HepG2 (cell line): ENCODE data around the gene YPEL5. TPM values are rescaled to one million over a fixed set of nuclear protein-coding genes. Genes with fewer than 3 reads are reported as not detected.

ENCODE experiments used
- ATAC-seq: fragments of 200-7000 bp; cut with Tn5 transposase; 3 replicates; pipeline ENCODE4 v1.9.1; 2020; ENCODE audit warnings: mild to moderate bottlenecking, moderate library complexity
- BruUV-seq: library from RNA; stranded (reverse); fragments of 400-500 nt; replicated peaks from 2 replicates; lab custom pipeline; 2021; lab: Mats Ljungman, UMichigan
- CTCF ChIA-PET: fragments of 300-600 bp; formaldehyde crosslinking; extraction: SDS; loops from one replicate; lab custom pipeline; 2021; ENCODE audit warnings: low total read pairs, inconsistent platforms, low intra/inter-chr PET ratio; lab: Yijun Ruan, JAX
- POLR2A ChIA-PET: fragments of 350-600 bp; sonication (Branson Sonifier 250); formaldehyde crosslinking; loops from one replicate; lab custom pipeline; 2020; ENCODE audit warnings: antibody characterized with exemption, inconsistent platforms; lab: Yijun Ruan, JAX
- DNase-seq: peaks from one replicate; pipeline ENCODE4 v3.0.0-alpha.2; 2015; ENCODE audit warnings: low spot score
- FAIRE-seq: peaks from 3 replicates; lab custom pipeline; 2011; peaks lifted over from hg19 to GRCh38; lab: Jason Lieb, UNC
- H2AFZ ChIP-seq: one replicate; pipeline ENCODE4 v1.6.1; 2011; ENCODE audit warnings: low read length, inconsistent platforms
- H3K27ac ChIP-seq: fragments of 300-600 bp; 3 replicates; pipeline ENCODE4 v1.8.0; 2011; ENCODE audit warnings: mixed run types, mild to moderate bottlenecking, mixed read lengths, low read length, inconsistent platforms; ENCODE audit not compliant: insufficient read depth; ENCODE audit errors: extremely low read length
- H3K27me3 ChIP-seq, 2 experiments: fragments of 200-600 bp in 1 of 2; 2 replicates in 1 of 2; 3 replicates in 1 of 2; pipeline versions ENCODE4 v1.6.0 to v1.8.0; 2011; ENCODE audit warnings: low read length in 2 of 2, mild to moderate bottlenecking in 2 of 2, moderate library complexity in 2 of 2, inconsistent platforms in 1 of 2; ENCODE audit not compliant: insufficient read depth in 2 of 2, control insufficient read depth in 1 of 2
- H3K36me3 ChIP-seq, 2 experiments: fragments of 200-600 bp in 1 of 2; replicated peaks in 1 of 2; 2 replicates in 1 of 2; 3 replicates in 1 of 2; pipeline versions ENCODE4 v1.5.1 to v1.8.0; 2011; ENCODE audit warnings: low read length in 2 of 2, inconsistent platforms in 1 of 2; ENCODE audit not compliant: insufficient read depth in 2 of 2, control insufficient read depth in 1 of 2
- H3K4me1 ChIP-seq: 2 replicates; pipeline ENCODE4 v1.5.1; 2012; ENCODE audit warnings: low read length, inconsistent platforms; ENCODE audit not compliant: insufficient read depth
- H3K4me2 ChIP-seq: 2 replicates; pipeline ENCODE4 v1.6.0; 2011; ENCODE audit warnings: low read depth, low read length, inconsistent platforms
- H3K4me3 ChIP-seq, 3 experiments: fragments of 200-600 bp in 1 of 3; sonication (generic), shearing (Covaris generic) in 1 of 3; replicated peaks in 1 of 3; 2 replicates each; pipeline ENCODE4 v1.5.1; 2011 to 2016; ENCODE audit warnings: low read length in 3 of 3, inconsistent platforms in 2 of 3, low read depth in 2 of 3, mild to moderate bottlenecking in 2 of 3, control low read depth in 1 of 3, mixed read lengths in 1 of 3; ENCODE audit not compliant: insufficient read depth in 1 of 3
- H3K79me2 ChIP-seq: one replicate; pipeline ENCODE4 v1.6.1; 2011; ENCODE audit warnings: low read length, inconsistent platforms; ENCODE audit not compliant: insufficient read depth
- H3K9ac ChIP-seq: 2 replicates; pipeline ENCODE4 v1.6.0; 2011; ENCODE audit warnings: mild to moderate bottlenecking, low read depth, low read length, inconsistent platforms; ENCODE audit not compliant: insufficient read depth
- H3K9me3 ChIP-seq: 2 replicates; pipeline ENCODE4 v1.5.1; 2012; ENCODE audit warnings: mild to moderate bottlenecking, low read length
- H4K20me1 ChIP-seq: 2 replicates; pipeline ENCODE4 v1.6.0; 2011; ENCODE audit warnings: inconsistent platforms, mild to moderate bottlenecking, low read length, moderate library complexity; ENCODE audit not compliant: insufficient read depth
- CCDC6 ChIP-seq: sonication (generic); formaldehyde crosslinking; IDR thresholded peaks from 2 replicates; pipeline ENCODE4 v1.8.1; 2022; ENCODE audit warnings: mild to moderate bottlenecking, missing genetic modification reagents, moderate library complexity
- CEBPG ChIP-seq: IDR thresholded peaks from 2 replicates; pipeline ENCODE4 v1.6.1; 2016
- FIP1L1 ChIP-seq: fragments of 200-400 bp; formaldehyde crosslinking; IDR thresholded peaks from 2 replicates; pipeline ENCODE4 v1.6.1; 2018; ENCODE audit warnings: low read depth, mild to moderate bottlenecking, low read length, moderate library complexity, borderline replicate concordance; ENCODE audit not compliant: insufficient read depth
- GFI1 ChIP-seq: sonication (generic); formaldehyde crosslinking; IDR thresholded peaks from 2 replicates; pipeline ENCODE4 v1.5.0; 2020; ENCODE audit warnings: missing genetic modification reagents, mild to moderate bottlenecking, borderline replicate concordance
- HIVEP1 ChIP-seq: sonication (generic); formaldehyde crosslinking; IDR thresholded peaks from 2 replicates; pipeline ENCODE4 v1.4.0; 2020; ENCODE audit warnings: mild to moderate bottlenecking, missing genetic modification reagents
- KDM2A ChIP-seq: sonication (generic); formaldehyde crosslinking; IDR thresholded peaks from 2 replicates; pipeline ENCODE4 v1.4.0; 2020; ENCODE audit warnings: low read depth, missing genetic modification reagents, borderline replicate concordance
- KLF6 ChIP-seq: IDR thresholded peaks from 2 replicates; pipeline ENCODE4 v1.8.0; 2016; ENCODE audit warnings: missing biosample characterization, missing genetic modification reagents
- NFRKB ChIP-seq: fragments of 450-650 bp; IDR thresholded peaks from 2 replicates; pipeline ENCODE4 v1.6.1; 2017
- NR2C2 ChIP-seq: sonication (generic); formaldehyde crosslinking; IDR thresholded peaks from 2 replicates; pipeline ENCODE4 v1.4.0; 2020; ENCODE audit warnings: missing genetic modification reagents, mild to moderate bottlenecking, moderate library complexity, borderline replicate concordance
- PCBP1 ChIP-seq: fragments of 200-400 bp; formaldehyde crosslinking; IDR thresholded peaks from 2 replicates; pipeline ENCODE4 v1.6.1; 2017; ENCODE audit warnings: mild to moderate bottlenecking, low read depth, low read length, borderline replicate concordance
- SMYD3 ChIP-seq: sonication (generic); formaldehyde crosslinking; IDR thresholded peaks from 2 replicates; pipeline ENCODE4 v1.8.1; 2023; ENCODE audit warnings: mild to moderate bottlenecking, missing genetic modification reagents
- TEAD3 ChIP-seq: optimal IDR thresholded peaks from 2 replicates; pipeline ENCODE3; 2016; ENCODE audit warnings: borderline replicate concordance
- TSC22D2 ChIP-seq: sonication (generic); formaldehyde crosslinking; IDR thresholded peaks from 2 replicates; pipeline ENCODE4 v1.5.1; 2020; ENCODE audit warnings: missing genetic modification reagents, mild to moderate bottlenecking, borderline replicate concordance
- ZNF225 ChIP-seq: sonication (generic); formaldehyde crosslinking; IDR thresholded peaks from 2 replicates; pipeline ENCODE4 v1.4.0; 2020; ENCODE audit warnings: mild to moderate bottlenecking, missing genetic modification reagents
- ZNF326 ChIP-seq: sonication (generic); formaldehyde crosslinking; IDR thresholded peaks from 2 replicates; pipeline ENCODE4 v1.4.0; 2020; ENCODE audit warnings: missing genetic modification reagents, borderline replicate concordance
- ZSCAN30 ChIP-seq: sonication (generic); formaldehyde crosslinking; IDR thresholded peaks from 2 replicates; pipeline ENCODE4 v1.5.0; 2020; ENCODE audit warnings: mild to moderate bottlenecking, missing genetic modification reagents
- WGBS: methylation state at CpG from one replicate; pipeline ENCODE4 v1.1.6; 2017; ENCODE audit warnings: low lambda C conversion rate; 5-methylcytosine and 5-hydroxymethylcytosine counted together
- in situ Hi-C: cut with HindIII; loops from 2 replicates; pipeline ENCODE4 v1.10.0; 2017; ENCODE audit warnings: low pct_unique_long_range_greater_than_20kb; ENCODE audit not compliant: extremely low pct_ligation_motif_present
- intact Hi-C: fragments of 100-400 bp; cut with micrococcal nuclease; formaldehyde crosslinking; loops from one replicate; pipeline ENCODE4 v1.10.0; 2022; ENCODE audit not compliant: unreplicated experiment
- polyA plus RNA-seq, 8 experiments: library from polyadenylated mRNA; depleted of rRNA in 3 of 8; stranded (reverse) in 7 of 8; unstranded in 1 of 8; fragments of >200 nt; fragmentation: Illumina TruSeq in 4 of 8; extraction: Trizol in 4 of 8; gene quantifications; 2 replicates each; pipeline versions ENCODE4 v1.2.1 to v1.2.3, GENCODE V29; 2011 to 2016; ENCODE audit warnings: low read depth in 4 of 8, missing spikeins in 1 of 8, mixed read lengths in 1 of 8; ENCODE audit not compliant: insufficient read depth in 1 of 8
- total RNA-seq, 5 experiments: library from RNA; depleted of rRNA; stranded (reverse); fragments of >200 nt; fragmentation: Illumina TruSeq; extraction: Trizol; gene quantifications; 2 replicates each; pipeline ENCODE4 v1.2.3, GENCODE V29; 2016; ENCODE audit warnings: low read depth in 1 of 5
- TF ChIP-seq, protein P1 (sequence below), 2 experiments: sonication (generic) in 1 of 2; formaldehyde crosslinking in 1 of 2; IDR thresholded peaks; 2 replicates each; pipeline versions ENCODE4 v1.4.0 to v1.6.1; 2018 to 2020; ENCODE audit warnings: missing genetic modification reagents in 2 of 2, borderline replicate concordance in 1 of 2, low read depth in 1 of 2, mild to moderate bottlenecking in 1 of 2, missing biosample characterization in 1 of 2
- TF ChIP-seq, protein P2 (sequence below): sonication (generic); formaldehyde crosslinking; IDR thresholded peaks from 2 replicates; pipeline ENCODE4 v1.4.0; 2020; ENCODE audit warnings: mild to moderate bottlenecking, missing genetic modification reagents

Gene YPEL5
- total and polyA plus RNA-seq, 2 of the 13 experiments (the other 11 are each of a cell fraction or from before 2014, with no cell fraction given) = 12.7 to 49.7 TPM

DNA sequence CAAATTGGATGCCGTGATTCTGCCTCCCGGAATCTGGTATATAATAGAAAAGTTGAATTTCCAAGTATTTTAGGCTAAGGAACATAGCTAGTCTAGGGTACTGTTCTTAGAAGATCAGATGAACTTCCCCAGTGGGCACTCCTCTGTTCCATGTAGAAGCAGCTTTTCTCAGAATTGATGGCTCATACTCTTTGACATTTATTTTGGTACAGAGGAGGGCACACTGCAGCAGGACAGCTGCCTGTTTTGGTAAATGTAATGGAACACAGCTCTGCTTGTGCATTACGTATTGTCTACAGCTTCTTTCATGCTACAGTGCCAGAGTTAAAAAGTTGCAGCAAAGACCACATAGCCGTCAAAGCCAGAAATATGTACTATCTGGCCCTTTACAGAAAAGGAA lies 10.8 kb downstream of the YPEL5 start:
- intact Hi-C loops = no loop called here
- Histone ChIP-seq H3K27ac (no peak overlapping the region), H3K27me3 (no peaks in the 10 kb centered on the region), H3K36me3 (peaks cover 9 to 26% of the 10 kb centered on the region in 2 experiments), H3K4me2 (no peak overlapping the region), H3K9ac (no peak overlapping the region), H2AFZ (no peak overlapping the region), H3K79me2 (no peaks in the 10 kb centered on the region), H3K4me3 (no peak overlapping the region), H3K9me3 (no peaks in the 10 kb centered on the region), H3K4me1 (peaks cover 20% of the 10 kb centered on the region), H4K20me1 (0 out of 2 replicates have a peak, but pooled peaks cover 5% of the 10 kb centered on the region)
- WGBS = 96% methylated on average over 4 of the region's 4 CpGs
- DNase-seq = no peak
- ChIA-PET POLR2A (no interaction called here), CTCF (no interaction called here)
- FAIRE-seq = no peak
- in situ Hi-C loops = no loop called here
- ATAC-seq = no peak
- no TSS peak for BruUV-seq
- TF ChIP-seq NR2C2 (CRISPR knock-in tag) (no peak), ZNF326 (no peak), TEAD3 (no peak), FIP1L1 (no peak), HIVEP1 (CRISPR knock-in tag) (no peak), NFRKB (no peak), CCDC6 (CRISPR knock-in tag) (no peak), KDM2A (CRISPR knock-in tag) (no peak), ZNF225 (CRISPR knock-in tag) (no peak), KLF6 (CRISPR knock-in tag) (no peak), GFI1 (no peak), CEBPG (CRISPR knock-in tag) (no peak), PCBP1 (no peak), ZSCAN30 (CRISPR knock-in tag) (no peak), SMYD3 (CRISPR knock-in tag) (no peak), TSC22D2 (CRISPR knock-in tag) (no peak)
- TF ChIP-seq, protein P1, sequence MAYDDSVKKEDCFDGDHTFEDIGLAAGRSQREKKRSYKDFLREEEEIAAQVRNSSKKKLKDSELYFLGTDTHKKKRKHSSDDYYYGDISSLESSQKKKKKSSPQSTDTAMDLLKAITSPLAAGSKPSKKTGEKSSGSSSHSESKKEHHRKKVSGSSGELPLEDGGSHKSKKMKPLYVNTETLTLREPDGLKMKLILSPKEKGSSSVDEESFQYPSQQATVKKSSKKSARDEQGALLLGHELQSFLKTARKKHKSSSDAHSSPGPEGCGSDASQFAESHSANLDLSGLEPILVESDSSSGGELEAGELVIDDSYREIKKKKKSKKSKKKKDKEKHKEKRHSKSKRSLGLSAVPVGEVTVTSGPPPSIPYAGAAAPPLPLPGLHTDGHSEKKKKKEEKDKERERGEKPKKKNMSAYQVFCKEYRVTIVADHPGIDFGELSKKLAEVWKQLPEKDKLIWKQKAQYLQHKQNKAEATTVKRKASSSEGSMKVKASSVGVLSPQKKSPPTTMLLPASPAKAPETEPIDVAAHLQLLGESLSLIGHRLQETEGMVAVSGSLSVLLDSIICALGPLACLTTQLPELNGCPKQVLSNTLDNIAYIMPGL (CRISPR knock-in tag; IDR thresholded peaks at IDR 0.05; ENCODE audit: borderline replicate concordance in 1 of 2, low read depth in 1 of 2) = no peak
- TF ChIP-seq, protein P2, sequence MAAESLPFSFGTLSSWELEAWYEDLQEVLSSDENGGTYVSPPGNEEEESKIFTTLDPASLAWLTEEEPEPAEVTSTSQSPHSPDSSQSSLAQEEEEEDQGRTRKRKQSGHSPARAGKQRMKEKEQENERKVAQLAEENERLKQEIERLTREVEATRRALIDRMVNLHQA (CRISPR knock-in tag) = no peak
